GM12891 (cell line): Measurements from ENCODE around the gene TIAM2.
"Not testable (repeated sequence)": the region's sequence is repeated elsewhere in the genome, so short reads cannot be mapped to it uniquely, and the experiment has no call there.

Source experiments
- DNase-seq: peaks from one replicate; pipeline ENCODE4 v3.0.0; 2011; ENCODE audit warnings: low spot score; ENCODE audit not compliant: insufficient read length
- FAIRE-seq: peaks from 2 replicates; lab custom pipeline; 2011; peaks lifted over from hg19 to GRCh38; lab: Jason Lieb, UNC
- PAX5 ChIP-seq: IDR thresholded peaks from 2 replicates; pipeline ENCODE4 v1.6.1; 2011; ENCODE audit warnings: low read length, moderate library complexity, mild to moderate bottlenecking; ENCODE audit not compliant: insufficient read depth, severe bottlenecking
- POLR2A ChIP-seq: IDR thresholded peaks from 2 replicates; pipeline ENCODE4 v1.6.1; 2011; ENCODE audit warnings: low read depth, low read length, control low read depth
- POLR2AphosphoS5 ChIP-seq: IDR thresholded peaks from 2 replicates; pipeline ENCODE4 v1.6.1; 2011; ENCODE audit warnings: low read depth, low read length, control low read depth
- POU2F2 ChIP-seq: IDR thresholded peaks from 2 replicates; pipeline ENCODE4 v1.6.1; 2011; ENCODE audit warnings: low read depth, mild to moderate bottlenecking, control low read depth, low read length, moderate library complexity
- SPI1 ChIP-seq: IDR thresholded peaks from 2 replicates; pipeline ENCODE4 v1.6.1; 2011; ENCODE audit warnings: low read depth, low read length, control low read depth
- TAF1 ChIP-seq: IDR thresholded peaks from 2 replicates; pipeline ENCODE4 v1.6.1; 2011; ENCODE audit warnings: low read depth, low read length, control low read depth

TIAM2 gene

GRCh38 chr6:155117256-155117655 lies 122.1 kb downstream of the TIAM2 start:
- no peak for FAIRE-seq
- no peak for DNase-seq
- no peak for TF ChIP-seq SPI1

- TF ChIP-seq POLR2A (no peak), POLR2AphosphoS5 (no peak), TAF1 (no peak), POU2F2 (no peak), SPI1 (no peak), PAX5 (no peak)
- no peak for FAIRE-seq
These were observed 122.7 kb downstream of the TIAM2 start for GRCh38 chr6:155117785-155118184.

GRCh38 chr6:155119201-155119600 lies 124.1 kb downstream of the TIAM2 start:
- DNase-seq, FAIRE-seq: not testable (repeated sequence)

More at GRCh38 chr6:155117785-155118184, 122.7 kb downstream of the TIAM2 start:
- no peak for DNase-seq

GRCh38 chr6:155120034-155120433 lies 124.9 kb downstream of the TIAM2 start:
- DNase-seq (no peak), FAIRE-seq (no peak)
- TF ChIP-seq SPI1 (no peak), POLR2AphosphoS5 (no peak), TAF1 (no peak), PAX5 (no peak), POLR2A (no peak), POU2F2 (no peak)

- no peak for TF ChIP-seq POU2F2
- no peak for TF ChIP-seq SPI1
- TF ChIP-seq TAF1, result no peak
- no peak for TF ChIP-seq POLR2A
- TF ChIP-seq POLR2AphosphoS5, result no peak
- TF ChIP-seq PAX5, result no peak
- FAIRE-seq (no peak), DNase-seq (no peak)
These were observed 126.2 kb downstream of the TIAM2 start for GRCh38 chr6:155121294-155121693.

- peak; percentile 41 for FAIRE-seq
- no peak for DNase-seq
- TF ChIP-seq POLR2AphosphoS5, result no peak
- no peak for TF ChIP-seq SPI1
These were observed 126.6 kb downstream of the TIAM2 start for GRCh38 chr6:155121699-155122098.

GRCh38 chr6:155122199-155122950 lies 127.3 kb downstream of the TIAM2 start:
- DNase-seq (no peak), FAIRE-seq (no peak)
- TF ChIP-seq PAX5 (no peak), SPI1 (no peak), POLR2AphosphoS5 (no peak), POU2F2 (no peak), TAF1 (no peak), POLR2A (no peak)

- FAIRE-seq, result no peak
- DNase-seq, result no peak
- TF ChIP-seq POLR2AphosphoS5 (no peak), PAX5 (no peak), POU2F2 (no peak), TAF1 (no peak), POLR2A (no peak), SPI1 (no peak)
These were observed 128.4 kb downstream of the TIAM2 start for GRCh38 chr6:155123520-155123919.

- DNase-seq (no peak), FAIRE-seq (no peak)
- TF ChIP-seq POU2F2, result no peak
- no peak for TF ChIP-seq SPI1
- TF ChIP-seq POLR2A, result no peak
- TF ChIP-seq TAF1, result no peak
- TF ChIP-seq POLR2AphosphoS5, result no peak
- no peak for TF ChIP-seq PAX5
These were observed 130.8 kb downstream of the TIAM2 start for GRCh38 chr6:155125906-155126305.

- DNase-seq (no peak), FAIRE-seq (no peak)
- TF ChIP-seq TAF1 (no peak), PAX5 (no peak), POLR2AphosphoS5 (no peak), SPI1 (no peak), POU2F2 (no peak), POLR2A (no peak)
These were observed 131.8 kb downstream of the TIAM2 start for GRCh38 chr6:155126727-155127439.

- no peak for TF ChIP-seq POU2F2
- TF ChIP-seq POLR2A, result no peak
- no peak for TF ChIP-seq TAF1
- FAIRE-seq (no peak), DNase-seq (no peak)
These were observed 133.9 kb downstream of the TIAM2 start for GRCh38 chr6:155128977-155129376.
